GM12801 (cell line): ENCODE results near the gene C1QB.

Experiments
- TF ChIP-seq, protein P1 (sequence below): IDR thresholded peaks from one replicate; pipeline ENCODE4 v1.5.1; 2011; ENCODE audit warnings: control low read depth; ENCODE audit not compliant: insufficient read length; ENCODE audit errors: extremely low read depth

The C1QB gene

DNA sequence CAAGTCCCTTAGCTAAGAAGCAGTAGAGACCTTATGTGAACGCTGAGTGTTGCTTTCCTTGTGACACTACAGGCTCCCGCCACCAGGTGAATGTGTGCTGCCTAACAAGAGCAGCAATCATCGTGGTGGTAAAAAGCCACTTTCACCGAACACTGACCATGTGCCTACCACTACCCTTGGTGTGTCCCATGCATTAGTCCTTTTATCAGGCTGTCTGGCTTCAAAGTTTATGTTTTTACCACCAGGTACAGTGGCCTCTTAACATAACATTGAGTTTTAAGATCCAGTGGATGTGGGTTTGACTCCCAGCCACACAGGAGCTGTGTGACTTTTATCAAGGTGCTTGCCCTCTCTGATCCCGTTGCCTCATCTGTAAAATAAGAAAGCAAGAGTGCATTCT lies 1.7 kb downstream of the C1QB start:
- TF ChIP-seq, protein P1, sequence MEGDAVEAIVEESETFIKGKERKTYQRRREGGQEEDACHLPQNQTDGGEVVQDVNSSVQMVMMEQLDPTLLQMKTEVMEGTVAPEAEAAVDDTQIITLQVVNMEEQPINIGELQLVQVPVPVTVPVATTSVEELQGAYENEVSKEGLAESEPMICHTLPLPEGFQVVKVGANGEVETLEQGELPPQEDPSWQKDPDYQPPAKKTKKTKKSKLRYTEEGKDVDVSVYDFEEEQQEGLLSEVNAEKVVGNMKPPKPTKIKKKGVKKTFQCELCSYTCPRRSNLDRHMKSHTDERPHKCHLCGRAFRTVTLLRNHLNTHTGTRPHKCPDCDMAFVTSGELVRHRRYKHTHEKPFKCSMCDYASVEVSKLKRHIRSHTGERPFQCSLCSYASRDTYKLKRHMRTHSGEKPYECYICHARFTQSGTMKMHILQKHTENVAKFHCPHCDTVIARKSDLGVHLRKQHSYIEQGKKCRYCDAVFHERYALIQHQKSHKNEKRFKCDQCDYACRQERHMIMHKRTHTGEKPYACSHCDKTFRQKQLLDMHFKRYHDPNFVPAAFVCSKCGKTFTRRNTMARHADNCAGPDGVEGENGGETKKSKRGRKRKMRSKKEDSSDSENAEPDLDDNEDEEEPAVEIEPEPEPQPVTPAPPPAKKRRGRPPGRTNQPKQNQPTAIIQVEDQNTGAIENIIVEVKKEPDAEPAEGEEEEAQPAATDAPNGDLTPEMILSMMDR = no peak

DNA sequence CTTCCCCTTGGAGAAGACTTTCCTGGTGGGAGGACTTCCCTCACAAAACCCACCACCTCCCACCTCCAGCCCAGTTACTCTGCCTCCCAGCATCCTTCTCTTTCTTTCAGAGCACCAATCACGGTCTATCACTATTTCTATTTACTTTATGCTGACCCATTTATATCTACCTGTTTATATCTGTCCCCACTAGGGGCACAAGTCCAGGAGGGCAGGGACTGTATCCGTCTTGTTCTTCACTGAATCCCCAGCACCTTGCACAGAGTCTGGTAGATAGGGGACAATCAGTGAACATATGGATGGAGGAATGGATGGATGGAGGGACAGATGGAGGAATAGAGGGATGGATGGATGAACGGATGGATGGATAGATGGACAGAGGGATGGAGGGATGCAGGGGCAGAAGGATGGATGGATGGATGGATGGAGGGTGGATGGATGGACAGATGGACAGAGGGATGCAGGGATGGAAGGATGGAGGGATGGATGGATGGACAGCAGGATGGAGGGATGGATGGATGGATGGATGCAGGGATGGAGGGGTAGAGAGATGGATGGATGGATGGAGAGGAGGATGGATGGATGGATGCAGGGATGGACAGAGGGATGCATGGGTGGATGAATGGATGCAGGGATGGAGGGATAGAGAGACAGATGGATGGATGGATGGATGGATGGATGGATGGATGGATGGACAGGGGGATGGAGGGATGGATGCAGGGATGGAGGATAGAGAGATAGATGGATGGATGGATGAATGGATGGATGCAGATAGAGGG lies 5.5 kb downstream of the C1QB start:
- TF ChIP-seq, protein P1 = no peak

GRCh38 chr1:22660716-22661241 lies 7.7 kb downstream of the C1QB start:
- TF ChIP-seq, protein P1 = no peak

- TF ChIP-seq, protein P1 = no peak
Observed at GRCh38 chr1:22661880-22662279, 8.8 kb downstream of the C1QB start.

DNA sequence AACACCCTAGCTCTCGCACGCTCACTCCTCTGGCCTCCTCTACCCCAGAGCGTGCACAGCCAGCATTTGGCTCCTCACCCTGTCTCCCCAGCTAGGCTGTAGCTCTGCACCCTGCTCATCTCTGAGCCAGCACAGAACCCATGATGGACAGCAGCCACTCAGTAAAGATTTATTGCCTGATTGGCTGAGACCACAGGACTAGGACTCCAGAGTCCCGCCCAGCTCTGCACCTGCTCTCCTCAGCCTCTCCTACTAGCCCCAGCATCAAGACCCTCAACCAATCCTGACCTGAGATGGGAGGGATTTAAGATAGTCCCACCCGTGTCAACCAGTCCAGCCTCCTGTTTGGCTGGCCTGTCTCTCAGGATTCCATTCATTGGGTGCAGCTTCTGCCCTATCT lies 9.3 kb downstream of the C1QB start:
- TF ChIP-seq, protein P1 = no peak

- TF ChIP-seq, protein P1 = no peak
Observed at GRCh38 chr1:22662986-22663408, 10.0 kb downstream of the C1QB start.

GRCh38 chr1:22665752-22666151 lies 12.7 kb downstream of the C1QB start:
- TF ChIP-seq, protein P1 = no peak
